Stomach (tissue), 4 donors: ENCODE measurements around the gene TMEM253.

Experiments used
- EP300 ChIP-seq: sonication (generic); formaldehyde crosslinking; IDR thresholded peaks from one replicate; pipeline ENCODE4 v1.6.1; 2017; ENCODE audit warnings: antibody characterized with exemption
- POLR2AphosphoS5 ChIP-seq, 3 donors: sonication (generic); formaldehyde crosslinking; IDR thresholded peaks; one replicate each; pipeline ENCODE4 v1.6.1; 2016; ENCODE audit warnings: antibody characterized with exemption in 3 of 3
- TF ChIP-seq, protein P1 (sequence below), 7 experiments: fragments of 450-650 bp in 4 of 7; fragments of 200-600 bp in 3 of 7; sonication (generic) in 3 of 7; IDR thresholded peaks; one replicate each; pipeline ENCODE4 v1.5.1; 2016 to 2019; ENCODE audit warnings: antibody characterized with exemption in 7 of 7, control low read depth in 2 of 7, mild to moderate bottlenecking in 1 of 7

DNA sequence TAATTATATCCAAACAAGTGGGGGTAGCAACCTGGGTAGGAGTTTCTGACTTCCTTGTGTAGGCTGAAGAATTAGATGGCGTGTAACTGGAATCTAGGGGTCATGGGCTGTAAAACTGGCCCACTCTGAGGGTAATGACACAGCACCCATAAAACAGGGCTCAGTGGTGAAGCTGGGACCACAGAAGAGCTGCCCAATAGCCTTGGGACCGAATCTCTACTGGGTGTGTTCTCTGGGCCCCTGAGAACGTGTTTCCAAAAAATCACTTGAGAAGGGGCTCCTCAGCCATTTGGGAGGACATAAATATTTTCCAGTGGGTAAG lies 39.6 kb upstream of the TMEM253 start:
- TF ChIP-seq, protein P1, sequence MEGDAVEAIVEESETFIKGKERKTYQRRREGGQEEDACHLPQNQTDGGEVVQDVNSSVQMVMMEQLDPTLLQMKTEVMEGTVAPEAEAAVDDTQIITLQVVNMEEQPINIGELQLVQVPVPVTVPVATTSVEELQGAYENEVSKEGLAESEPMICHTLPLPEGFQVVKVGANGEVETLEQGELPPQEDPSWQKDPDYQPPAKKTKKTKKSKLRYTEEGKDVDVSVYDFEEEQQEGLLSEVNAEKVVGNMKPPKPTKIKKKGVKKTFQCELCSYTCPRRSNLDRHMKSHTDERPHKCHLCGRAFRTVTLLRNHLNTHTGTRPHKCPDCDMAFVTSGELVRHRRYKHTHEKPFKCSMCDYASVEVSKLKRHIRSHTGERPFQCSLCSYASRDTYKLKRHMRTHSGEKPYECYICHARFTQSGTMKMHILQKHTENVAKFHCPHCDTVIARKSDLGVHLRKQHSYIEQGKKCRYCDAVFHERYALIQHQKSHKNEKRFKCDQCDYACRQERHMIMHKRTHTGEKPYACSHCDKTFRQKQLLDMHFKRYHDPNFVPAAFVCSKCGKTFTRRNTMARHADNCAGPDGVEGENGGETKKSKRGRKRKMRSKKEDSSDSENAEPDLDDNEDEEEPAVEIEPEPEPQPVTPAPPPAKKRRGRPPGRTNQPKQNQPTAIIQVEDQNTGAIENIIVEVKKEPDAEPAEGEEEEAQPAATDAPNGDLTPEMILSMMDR (IDR thresholded peaks at IDR 0.05) = no peak
- TF ChIP-seq POLR2AphosphoS5 (IDR thresholded peaks at IDR 0.05) (no peak), EP300 (no peak)
